OCI-LY7 (cell line): ENCODE data around the gene GORASP2. TPM values are rescaled to one million over a fixed set of nuclear protein-coding genes. Genes with fewer than 3 reads are reported as not detected.

ENCODE experiments used
- BruUV-seq: library from RNA; stranded (reverse); fragments of 400-500 nt; replicated peaks from 2 replicates; lab custom pipeline; 2021; lab: Mats Ljungman, UMichigan
- CTCF ChIA-PET: fragments of 300-600 bp; sonication (Branson Sonifier 250); formaldehyde crosslinking; loops from one replicate; lab custom pipeline; 2022; ENCODE audit warnings: antibody characterized with exemption; ENCODE audit not compliant: unreplicated experiment; lab: Charles Lee
- POLR2A ChIA-PET: fragments of 300-600 bp; sonication (Branson Sonifier 250); formaldehyde crosslinking; loops from one replicate; lab custom pipeline; 2022; ENCODE audit warnings: antibody characterized with exemption; lab: Charles Lee
- DNase-seq: peaks from one replicate; pipeline ENCODE4 v3.0.0-alpha.2; 2015; ENCODE audit warnings: low spot score
- H2AFZ ChIP-seq: fragments of 200-600 bp; sonication (generic), shearing (Covaris generic); 2 replicates; pipeline ENCODE4 v1.6.1; 2014; ENCODE audit warnings: mild to moderate bottlenecking, antibody characterized with exemption, low read length, moderate library complexity
- H3K27ac ChIP-seq: fragments of 200-600 bp; sonication (generic); 2 replicates; pipeline ENCODE4 v1.5.1; 2014; ENCODE audit warnings: mixed run types, low read depth, mild to moderate bottlenecking, moderate library complexity, low read length, inconsistent platforms; ENCODE audit not compliant: poor library complexity, severe bottlenecking
- H3K36me3 ChIP-seq: fragments of 200-600 bp; sonication (generic); 2 replicates; pipeline ENCODE4 v1.6.1; 2014; ENCODE audit warnings: mild to moderate bottlenecking, antibody characterized with exemption, low read length, moderate library complexity, mixed read lengths; ENCODE audit not compliant: insufficient read depth
- H3K4me1 ChIP-seq: fragments of 200-600 bp; sonication (generic); 2 replicates; pipeline ENCODE4 v1.5.1; 2014; ENCODE audit warnings: mild to moderate bottlenecking, low read length; ENCODE audit not compliant: insufficient read depth, poor library complexity, severe bottlenecking
- H3K4me2 ChIP-seq: fragments of 200-600 bp; sonication (generic); 2 replicates; pipeline ENCODE4 v1.6.1; 2014; ENCODE audit warnings: mild to moderate bottlenecking, low read length
- H3K4me3 ChIP-seq: fragments of 200-600 bp; sonication (generic); 2 replicates; pipeline ENCODE4 v1.5.1; 2014; ENCODE audit warnings: mild to moderate bottlenecking, low read depth, low read length; ENCODE audit not compliant: poor library complexity, severe bottlenecking
- H3K79me2 ChIP-seq: fragments of 200-600 bp; sonication (generic); 2 replicates; pipeline ENCODE4 v1.6.1; 2016; ENCODE audit warnings: low read depth, mild to moderate bottlenecking, low read length, moderate library complexity, mixed read lengths; ENCODE audit not compliant: insufficient read depth
- H3K9me2 ChIP-seq: fragments of 200-600 bp; sonication (generic); 2 replicates; pipeline ENCODE4 v1.6.1; 2016; ENCODE audit warnings: mild to moderate bottlenecking, low read length, mixed read lengths; ENCODE audit not compliant: insufficient read depth
- H3K9me3 ChIP-seq: fragments of 200-600 bp; sonication (generic); 2 replicates; pipeline ENCODE4 v1.6.1; 2014; ENCODE audit warnings: mild to moderate bottlenecking, mixed run types, low read length, mixed read lengths
- H4K20me1 ChIP-seq: fragments of 200-600 bp; sonication (generic); 2 replicates; pipeline ENCODE4 v1.6.1; 2014; ENCODE audit warnings: mild to moderate bottlenecking, antibody characterized with exemption, low read length, moderate library complexity, mixed read lengths; ENCODE audit not compliant: insufficient read depth
- CTCF ChIP-seq: fragments of 200-600 bp; sonication (generic); conservative IDR thresholded peaks from 2 replicates; pipeline ENCODE4 v1.5.1; 2014; ENCODE audit warnings: mild to moderate bottlenecking, antibody characterized with exemption, low read length, moderate library complexity, mixed read lengths
- EZH2phosphoT487 ChIP-seq: fragments of 200-600 bp; sonication (generic); IDR thresholded peaks from 2 replicates; pipeline ENCODE4 v1.6.1; 2018; ENCODE audit warnings: low read depth, borderline replicate concordance, mild to moderate bottlenecking, mixed run types, antibody characterized with exemption, low read length, moderate library complexity, mixed read lengths
- intact Hi-C: fragments of 100-400 bp; cut with micrococcal nuclease; formaldehyde crosslinking; loops from one replicate; pipeline ENCODE4 v1.10.0; 2022; ENCODE audit not compliant: unreplicated experiment
- total RNA-seq, 2 experiments: library from RNA; depleted of rRNA in 1 of 2; stranded (reverse); fragments of >200 nt in 1 of 2; shearing (Covaris generic) in 1 of 2; gene quantifications; 2 replicates each; pipeline ENCODE4 v1.2.3, GENCODE V29; 2014 to 2022

Gene GORASP2
- total RNA-seq, 2 experiments from 2014 or later: 30.7 to 94.3 TPM

- ChIA-PET POLR2A (interaction anchor here (0.6 kb wide), 1 partner anchor 30 kb away, joined by 3 read pairs; no protein-coding TSS in a partner anchor), CTCF (no interaction called here)
- H3K36me3 ChIP-seq: peaks cover 99% of the 10 kb centered on the region
- H2AFZ ChIP-seq: no peak overlapping the region
- BruUV-seq: no TSS peak
- no peaks in the 10 kb centered on the region for H3K9me3 ChIP-seq
- H3K4me1 ChIP-seq: no peaks in the 10 kb centered on the region
- no peak for TF ChIP-seq CTCF
- no peak for TF ChIP-seq EZH2phosphoT487
- intact Hi-C loops: no loop called here
- H3K4me2 ChIP-seq: no peak overlapping the region
- H3K27ac ChIP-seq: no peak overlapping the region
- H3K9me2 ChIP-seq: no peaks in the 10 kb centered on the region
- H4K20me1 ChIP-seq: no peaks in the 10 kb centered on the region
- no peak for DNase-seq
- no peak overlapping the region for H3K4me3 ChIP-seq
- H3K79me2 ChIP-seq: no peaks in the 10 kb centered on the region
Observed at GRCh38 chr2:170997893-170998597, 69.0 kb downstream of the GORASP2 start.

DNA sequence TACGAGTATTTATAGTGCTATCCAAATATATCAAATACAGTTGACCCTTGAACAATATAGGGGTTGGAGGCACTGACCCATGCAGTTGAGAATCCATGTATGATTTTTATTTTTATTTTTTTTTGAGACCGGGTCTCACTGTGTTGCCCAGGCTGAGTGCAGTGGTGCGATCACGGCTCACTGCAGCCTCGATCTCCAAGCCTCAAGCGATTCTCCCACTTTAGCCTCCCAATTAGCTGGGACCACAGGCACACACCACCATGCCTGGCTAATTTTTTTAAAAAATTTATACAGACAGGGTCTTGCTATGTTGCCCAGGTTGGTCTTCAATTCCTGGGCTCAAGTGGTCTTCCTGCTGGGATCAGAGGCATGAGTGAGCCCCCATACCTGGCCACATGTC, 70.6 kb downstream of the GORASP2 start:
- Histone ChIP-seq H3K36me3 (peaks cover 99% of the 10 kb centered on the region), H3K9me2 (no peaks in the 10 kb centered on the region), H4K20me1 (no peaks in the 10 kb centered on the region), H3K4me3 (no peak overlapping the region), H3K79me2 (no peaks in the 10 kb centered on the region), H2AFZ (no peak overlapping the region), H3K4me1 (no peaks in the 10 kb centered on the region), H3K9me3 (no peaks in the 10 kb centered on the region), H3K4me2 (no peak overlapping the region), H3K27ac (no peak overlapping the region)
- TF ChIP-seq CTCF: no peak
- no peak for TF ChIP-seq EZH2phosphoT487
- intact Hi-C loops: no loop called here
- ChIA-PET POLR2A (no interaction called here), CTCF (no interaction called here)
- BruUV-seq: no TSS peak
- no peak for DNase-seq

DNA sequence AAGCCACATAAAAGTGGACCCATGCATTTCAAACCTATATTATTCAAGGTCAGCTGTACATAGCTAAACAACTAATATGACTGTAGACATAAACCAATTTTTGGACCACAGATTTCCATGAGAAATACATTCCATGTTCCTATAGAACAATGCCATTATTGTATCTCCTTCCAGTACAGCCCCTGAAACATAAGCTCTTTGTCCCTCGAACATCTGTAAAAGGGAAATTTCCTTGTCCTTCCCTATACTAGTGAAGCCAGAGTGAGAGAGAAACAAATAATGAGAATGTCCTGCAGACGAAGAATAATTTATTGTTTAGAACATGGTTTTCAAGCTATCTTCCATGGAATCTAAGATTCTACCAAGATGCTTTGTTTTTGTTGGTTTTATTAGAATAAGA, 75.3 kb downstream of the GORASP2 start:
- intact Hi-C loops: no loop called here
- Histone ChIP-seq H3K4me3 (no peak overlapping the region), H3K36me3 (peaks cover 100% of the 10 kb centered on the region), H4K20me1 (no peaks in the 10 kb centered on the region), H3K4me1 (no peaks in the 10 kb centered on the region), H3K9me2 (no peaks in the 10 kb centered on the region), H3K27ac (no peak overlapping the region), H3K4me2 (no peak overlapping the region), H2AFZ (no peak overlapping the region), H3K9me3 (no peaks in the 10 kb centered on the region), H3K79me2 (no peaks in the 10 kb centered on the region)
- CTCF ChIA-PET: interaction anchor here (1.2 kb wide), 1 partner anchor 9 kb away, joined by 4 read pairs; no protein-coding TSS in a partner anchor
- no peak for TF ChIP-seq CTCF
- no peak for TF ChIP-seq EZH2phosphoT487
- POLR2A ChIA-PET: interaction anchor here (0.5 to 1.3 kb wide), 4 partner anchors 10 to 532 kb away, joined by 4 to 6 read pairs (median 5); no protein-coding TSS in a partner anchor
- no peak for DNase-seq
- TSS peak; percentile 10 for BruUV-seq
